K562 (cell line): ENCODE results near the gene GPR39. TPM values are rescaled to one million over a fixed set of nuclear protein-coding genes. Genes with fewer than 3 reads are reported as not detected.

Source experiments
- ATAC-seq: fragments of 200-7000 bp; cut with Tn5 transposase; 3 replicates; pipeline ENCODE4 v1.9.1; 2020; ENCODE audit warnings: moderate library complexity
- BruUV-seq: library from RNA; stranded (reverse); fragments of 400-500 nt; replicated peaks from 2 replicates; lab custom pipeline; 2021; lab: Mats Ljungman, UMichigan
- CTCF ChIA-PET: fragments of 300-600 bp; formaldehyde crosslinking; extraction: SDS; loops from one replicate; lab custom pipeline; 2021; ENCODE audit warnings: low intra/inter-chr PET ratio; lab: Yijun Ruan, JAX
- POLR2A ChIA-PET: fragments of 300-600, 350-650 bp; sonication (Branson Sonifier 250); formaldehyde crosslinking; extraction: SDS; loops from one replicate; lab custom pipeline; 2021; ENCODE audit warnings: antibody characterized with exemption, inconsistent platforms; lab: Yijun Ruan, JAX
- DNase-seq, 4 experiments: peaks; one replicate each; pipeline versions ENCODE4 v3.0.0 to v3.0.0-alpha.2; 2011 to 2018; ENCODE audit warnings: low spot score in 3 of 4, mixed read lengths in 3 of 4; ENCODE audit errors: extremely low read depth in 1 of 4
- FAIRE-seq: peaks from 2 replicates; lab custom pipeline; 2011; peaks lifted over from hg19 to GRCh38; lab: Jason Lieb, UNC
- H2AFZ ChIP-seq: 2 replicates; pipeline ENCODE4 v1.6.0; 2011; ENCODE audit warnings: low read depth, low read length, control low read depth, inconsistent platforms
- H3K27ac ChIP-seq: fragments of 200-600 bp; 3 replicates; pipeline ENCODE4 v1.8.0; 2011; ENCODE audit warnings: low read depth, mild to moderate bottlenecking, control low read depth, inconsistent platforms, low read length, moderate library complexity, mixed read lengths; ENCODE audit errors: extremely low read depth
- H3K27me3 ChIP-seq, 2 experiments: fragments of 300-600 bp in 1 of 2; 2 replicates in 1 of 2; 3 replicates in 1 of 2; pipeline versions ENCODE4 v1.6.0 to v1.8.0; 2011; ENCODE audit warnings: inconsistent platforms in 2 of 2, low read length in 2 of 2, mild to moderate bottlenecking in 1 of 2, mixed read lengths in 1 of 2, moderate library complexity in 1 of 2; ENCODE audit not compliant: control insufficient read depth in 2 of 2, insufficient read depth in 2 of 2
- H3K36me3 ChIP-seq: fragments of 300-600 bp; 3 replicates; pipeline ENCODE4 v1.8.0; 2011; ENCODE audit warnings: mild to moderate bottlenecking, low read length, inconsistent platforms; ENCODE audit not compliant: control insufficient read depth, insufficient read depth
- H3K4me1 ChIP-seq, 2 experiments: fragments of 200-600 bp in 1 of 2; replicated peaks in 1 of 2; 2 replicates in 1 of 2; 3 replicates in 1 of 2; pipeline versions ENCODE4 v1.5.1 to v1.8.0; 2011; ENCODE audit warnings: inconsistent platforms in 2 of 2, low read length in 2 of 2, mild to moderate bottlenecking in 1 of 2, mixed read lengths in 1 of 2, moderate library complexity in 1 of 2; ENCODE audit not compliant: control insufficient read depth in 2 of 2, insufficient read depth in 2 of 2
- H3K4me2 ChIP-seq: 2 replicates; pipeline ENCODE4 v1.6.1; 2011; ENCODE audit warnings: low read length, control low read depth, inconsistent platforms, mixed read lengths; ENCODE audit not compliant: insufficient read depth
- H3K4me3 ChIP-seq: fragments of 200-600 bp; sonication (generic), shearing (Covaris generic); 2 replicates; pipeline ENCODE4 v1.5.1; 2016; ENCODE audit warnings: control low read depth, inconsistent platforms
- H3K79me2 ChIP-seq: fragments of 200-600 bp; 3 replicates; pipeline ENCODE4 v1.8.0; 2011; ENCODE audit warnings: low read length, inconsistent platforms; ENCODE audit not compliant: control insufficient read depth, insufficient read depth
- H3K9ac ChIP-seq, 2 experiments: 2 replicates each; pipeline versions ENCODE4 v1.6.0 to v1.6.1; 2011; ENCODE audit warnings: low read depth in 2 of 2, low read length in 2 of 2, control low read depth in 1 of 2, inconsistent platforms in 1 of 2, mild to moderate bottlenecking in 1 of 2, mixed read lengths in 1 of 2; ENCODE audit not compliant: insufficient read depth in 1 of 2
- H3K9me1 ChIP-seq: one replicate; pipeline ENCODE4 v1.6.0; 2011; ENCODE audit warnings: inconsistent platforms, mild to moderate bottlenecking, low read length, moderate library complexity; ENCODE audit not compliant: control insufficient read depth, insufficient read depth
- H3K9me3 ChIP-seq: replicated peaks from 2 replicates; pipeline ENCODE4 v1.5.1; 2011; ENCODE audit warnings: low read depth, low read length, inconsistent platforms; ENCODE audit not compliant: control insufficient read depth, insufficient read depth
- H4K20me1 ChIP-seq: replicated peaks from 2 replicates; pipeline ENCODE4 v1.6.1; 2011; ENCODE audit warnings: low read length, inconsistent platforms, mixed read lengths; ENCODE audit not compliant: control insufficient read depth, insufficient read depth
- CREB1 ChIP-seq, 2 experiments: sonication (generic) in 1 of 2; formaldehyde crosslinking in 1 of 2; IDR thresholded peaks; 2 replicates each; pipeline versions ENCODE4 v1.6.1 to v1.8.0; 2012 to 2022; ENCODE audit warnings: inconsistent platforms in 1 of 2, mild to moderate bottlenecking in 1 of 2, missing genetic modification reagents in 1 of 2, moderate library complexity in 1 of 2
- ELF4 ChIP-seq: fragments of 450-650 bp; formaldehyde crosslinking; IDR thresholded peaks from 2 replicates; pipeline ENCODE4 v1.4.0; 2022; ENCODE audit warnings: missing genetic modification characterization
- FOXM1 ChIP-seq, 2 experiments: fragments of 450-650 bp in 1 of 2; sonication (generic) in 1 of 2; formaldehyde crosslinking in 1 of 2; IDR thresholded peaks; 2 replicates each; pipeline versions ENCODE4 v1.6.1 to v1.9.0; 2017 to 2022; ENCODE audit warnings: low read depth in 2 of 2, mild to moderate bottlenecking in 2 of 2, missing genetic modification reagents in 1 of 2, moderate library complexity in 1 of 2
- GTF2E2 ChIP-seq: fragments of 200-800 bp; sonication (Bioruptor generic); IDR thresholded peaks from 2 replicates; pipeline ENCODE4 v1.6.1; 2016; ENCODE audit warnings: missing genetic modification characterization, missing compliant biosample characterization
- HDAC1 ChIP-seq, 2 experiments: fragments of 450-650 bp; IDR thresholded peaks; 2 replicates each; pipeline ENCODE4 v1.6.1; 2016 to 2017; ENCODE audit warnings: inconsistent platforms in 1 of 2, mild to moderate bottlenecking in 1 of 2, moderate library complexity in 1 of 2
- HMG20A ChIP-seq: fragments of 450-650 bp; formaldehyde crosslinking; conservative IDR thresholded peaks from 2 replicates; pipeline ENCODE4 v1.4.0; 2020; ENCODE audit warnings: mild to moderate bottlenecking, mixed read lengths
- RFX5 ChIP-seq: IDR thresholded peaks from 2 replicates; pipeline ENCODE4 v1.6.1; 2011; ENCODE audit warnings: low read depth, mild to moderate bottlenecking, improper control_type of control experiment, low read length
- SIX5 ChIP-seq, 2 experiments: IDR thresholded peaks; 2 replicates each; pipeline ENCODE4 v1.6.1; 2011; ENCODE audit warnings: low read length in 2 of 2, borderline replicate concordance in 1 of 2, low read depth in 1 of 2, mild to moderate bottlenecking in 1 of 2, moderate library complexity in 1 of 2; ENCODE audit not compliant: insufficient read depth in 1 of 2
- SMARCA4 ChIP-seq: fragments of 450-650 bp; IDR thresholded peaks from 2 replicates; pipeline ENCODE4 v1.6.1; 2016
- SMARCC2 ChIP-seq: fragments of 450-650 bp; IDR thresholded peaks from 2 replicates; pipeline ENCODE4 v1.6.1; 2017; ENCODE audit warnings: antibody characterized with exemption, moderate library complexity, mild to moderate bottlenecking, low read depth
- SNRNP70 ChIP-seq: fragments of 200-400 bp; formaldehyde crosslinking; optimal IDR thresholded peaks from 2 replicates; pipeline ENCODE3; 2017; ENCODE audit warnings: low read depth, low read length
- SP1 ChIP-seq: sonication (generic); formaldehyde crosslinking; IDR thresholded peaks from 2 replicates; pipeline ENCODE4 v1.8.1; 2022; ENCODE audit warnings: mild to moderate bottlenecking, missing genetic modification reagents
- TEAD1 ChIP-seq, 2 experiments: fragments of 450-650 bp in 1 of 2; sonication (generic) in 1 of 2; formaldehyde crosslinking; IDR thresholded peaks; 2 replicates each; pipeline versions ENCODE4 v1.4.0 to v1.8.0; 2020 to 2022; ENCODE audit warnings: mild to moderate bottlenecking in 2 of 2, missing genetic modification reagents in 1 of 2
- TFAM ChIP-seq: fragments of 250-450 bp; sonication (Bioruptor Pico); conservative IDR thresholded peaks from 2 replicates; pipeline ENCODE4 v1.5.0; 2021; ENCODE audit warnings: mild to moderate bottlenecking, moderate library complexity
- ZFX ChIP-seq: sonication (generic); formaldehyde crosslinking; IDR thresholded peaks from 2 replicates; pipeline ENCODE4 v1.8.0; 2022; ENCODE audit warnings: mild to moderate bottlenecking, missing genetic modification reagents, moderate library complexity
- ZNF184 ChIP-seq: sonication (generic); formaldehyde crosslinking; IDR thresholded peaks from 2 replicates; pipeline ENCODE4 v1.5.0; 2020; ENCODE audit warnings: missing genetic modification reagents
- WGBS: fragments of 100-300 bp; shearing (Covaris generic); methylation state at CpG from one replicate; pipeline ENCODE4 v1.1.6; 2016; ENCODE audit warnings: low coverage, mixed read lengths; ENCODE audit not compliant: insufficient coverage; ENCODE audit errors: missing lambda C conversion rate; 5-methylcytosine and 5-hydroxymethylcytosine counted together
- in situ Hi-C: fragments of 300-500 bp; cut with MboI; formaldehyde crosslinking; loops from 4 replicates; pipeline ENCODE4 v1.15.0; 2018; ENCODE audit warnings: inconsistent platforms, mixed read lengths
- intact Hi-C: fragments of 100-400 bp; cut with micrococcal nuclease; formaldehyde crosslinking; loops from 2 replicates; pipeline ENCODE4 v1.14.2; 2022
- polyA plus RNA-seq, 8 experiments: library from polyadenylated mRNA; depleted of rRNA in 4 of 8; stranded (reverse) in 5 of 8; unstranded in 3 of 8; fragments of >200 nt; fragmentation: Nextera tagmentation in 2 of 8; fragmentation: Illumina TruSeq in 1 of 8; extraction: Ambion mirVana in 2 of 8; extraction: Trizol in 1 of 8; gene quantifications; 2 replicates each; pipeline versions ENCODE4 v1.2.1 to v1.2.3, GENCODE V29; 2011 to 2014; ENCODE audit warnings: inconsistent platforms in 1 of 8, missing spikeins in 1 of 8
- total RNA-seq, 7 experiments: library from RNA; depleted of rRNA in 6 of 7; stranded (reverse); fragments of >200 nt in 6 of 7; fragmentation: Illumina TruSeq in 2 of 7; extraction: Trizol in 2 of 7; gene quantifications; 2 replicates each; pipeline versions ENCODE4 v1.2.1 to v1.2.3, GENCODE V29; 2011 to 2021; ENCODE audit warnings: low replicate concordance in 1 of 7
- TF ChIP-seq, protein P1 (sequence below), 2 experiments: fragments of 450-650 bp; IDR thresholded peaks; 2 replicates each; pipeline ENCODE4 v1.6.1; 2016
- TF ChIP-seq, protein P2 (sequence below), 3 experiments: fragments of 200-800 bp in 1 of 3; sonication (Bioruptor generic) in 1 of 3; sonication (generic) in 1 of 3; formaldehyde crosslinking in 1 of 3; IDR thresholded peaks; 2 replicates each; pipeline versions ENCODE4 v1.6.1 to v1.8.0; 2016 to 2022; ENCODE audit warnings: mild to moderate bottlenecking in 2 of 3, missing compliant biosample characterization in 2 of 3, missing genetic modification characterization in 2 of 3, missing genetic modification reagents in 1 of 3
- TF ChIP-seq, protein P3 (sequence below): fragments of 250-450 bp; sonication (Bioruptor Pico); IDR thresholded peaks from 2 replicates; pipeline ENCODE4 v1.8.0; 2022; ENCODE audit warnings: moderate library complexity, mild to moderate bottlenecking, inconsistent platforms
- TF ChIP-seq, protein P4 (sequence below): sonication (generic); IDR thresholded peaks from 2 replicates; pipeline ENCODE4 v1.6.1; 2016

Gene GPR39
- total and polyA plus RNA-seq, 9 of the 15 experiments (the other 6 are each of a cell fraction or from before 2014, with no cell fraction given) = 0.04 TPM; not detected in 8

DNA sequence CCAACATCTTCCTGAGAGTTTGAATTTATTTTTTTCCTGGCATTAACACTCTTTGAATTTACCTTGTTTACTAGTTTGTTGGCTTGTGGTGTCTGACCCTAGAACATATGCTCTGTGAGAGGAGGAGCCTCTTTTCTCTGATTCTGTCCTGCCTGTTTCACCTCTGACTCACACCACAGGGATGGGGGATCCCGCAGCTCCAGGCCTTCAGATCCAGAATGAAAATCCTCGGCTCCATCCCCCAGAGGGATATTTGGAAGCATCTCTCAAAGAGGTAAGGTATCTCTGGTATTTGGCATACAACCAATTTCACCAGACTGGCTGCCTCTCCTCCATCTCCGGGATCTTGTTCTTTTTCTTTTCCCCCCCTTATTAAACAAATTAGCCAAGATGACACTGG lies 104.7 kb downstream of the GPR39 start:
- no TSS peak for BruUV-seq
- Histone ChIP-seq H3K9ac (no peak overlapping the region), H3K27me3 (no peaks in the 10 kb centered on the region), H4K20me1 (no peaks in the 10 kb centered on the region), H3K9me3 (no peaks in the 10 kb centered on the region), H3K4me3 (no peak overlapping the region), H3K27ac (no peak overlapping the region), H3K4me1 (no peaks in the 10 kb centered on the region), H3K4me2 (no peak overlapping the region), H3K9me1 (no peaks in the 10 kb centered on the region), H3K79me2 (no peaks in the 10 kb centered on the region), H3K36me3 (no peaks in the 10 kb centered on the region), H2AFZ (no peak overlapping the region)
- DNase-seq (no peak), ATAC-seq (no peak), FAIRE-seq (no peak)
- WGBS = 0% methylated on average over 3 of the region's 3 CpGs
- intact Hi-C loops (no loop called here), in situ Hi-C loops (no loop called here)
- TF ChIP-seq TEAD1 (CRISPR knock-in tag; IDR thresholded peaks at IDR 0.05) (no peak), CREB1 (IDR thresholded peaks at IDR 0.05) (no peak), CREB1 (CRISPR knock-in tag; IDR thresholded peaks at IDR 0.05) (no peak), SMARCA4 (no peak), ZNF184 (CRISPR knock-in tag) (no peak), TFAM (CRISPR knock-in tag) (no peak), ELF4 (CRISPR knock-in tag) (no peak), GTF2E2 (tag) (no peak), ZFX (CRISPR knock-in tag) (no peak), HMG20A (CRISPR knock-in tag) (no peak), RFX5 (no peak), SNRNP70 (no peak), SP1 (CRISPR knock-in tag) (no peak), SMARCC2 (no peak), FOXM1 (IDR thresholded peaks at IDR 0.05; ENCODE audit: low read depth) (no peak), FOXM1 (CRISPR knock-in tag; IDR thresholded peaks at IDR 0.05; ENCODE audit: low read depth) (no peak), HDAC1 (IDR thresholded peaks at IDR 0.05) (no peak), SIX5 (IDR thresholded peaks at IDR 0.05; ENCODE audit: borderline replicate concordance in 1 of 2, insufficient read depth in 1 of 2, low read depth in 1 of 2, low read length in 2 of 2) (no peak)
- TF ChIP-seq, protein P1, sequence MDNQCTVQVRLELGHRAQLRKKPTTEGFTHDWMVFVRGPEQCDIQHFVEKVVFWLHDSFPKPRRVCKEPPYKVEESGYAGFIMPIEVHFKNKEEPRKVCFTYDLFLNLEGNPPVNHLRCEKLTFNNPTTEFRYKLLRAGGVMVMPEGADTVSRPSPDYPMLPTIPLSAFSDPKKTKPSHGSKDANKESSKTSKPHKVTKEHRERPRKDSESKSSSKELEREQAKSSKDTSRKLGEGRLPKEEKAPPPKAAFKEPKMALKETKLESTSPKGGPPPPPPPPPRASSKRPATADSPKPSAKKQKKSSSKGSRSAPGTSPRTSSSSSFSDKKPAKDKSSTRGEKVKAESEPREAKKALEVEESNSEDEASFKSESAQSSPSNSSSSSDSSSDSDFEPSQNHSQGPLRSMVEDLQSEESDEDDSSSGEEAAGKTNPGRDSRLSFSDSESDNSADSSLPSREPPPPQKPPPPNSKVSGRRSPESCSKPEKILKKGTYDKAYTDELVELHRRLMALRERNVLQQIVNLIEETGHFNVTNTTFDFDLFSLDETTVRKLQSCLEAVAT (IDR thresholded peaks at IDR 0.05) = no peak
- TF ChIP-seq, protein P2, sequence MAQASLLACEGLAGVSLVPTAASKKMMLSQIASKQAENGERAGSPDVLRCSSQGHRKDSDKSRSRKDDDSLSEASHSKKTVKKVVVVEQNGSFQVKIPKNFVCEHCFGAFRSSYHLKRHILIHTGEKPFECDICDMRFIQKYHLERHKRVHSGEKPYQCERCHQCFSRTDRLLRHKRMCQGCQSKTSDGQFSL (CRISPR knock-in tag; IDR thresholded peaks at IDR 0.05) = no peak
- TF ChIP-seq, protein P2 (tag; IDR thresholded peaks at IDR 0.05) = no peak
- TF ChIP-seq, protein P3, sequence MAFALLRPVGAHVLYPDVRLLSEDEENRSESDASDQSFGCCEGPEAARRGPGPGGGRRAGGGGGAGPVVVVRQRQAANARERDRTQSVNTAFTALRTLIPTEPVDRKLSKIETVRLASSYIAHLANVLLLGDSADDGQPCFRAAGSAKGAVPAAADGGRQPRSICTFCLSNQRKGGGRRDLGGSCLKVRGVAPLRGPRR (CRISPR knock-in tag) = no peak
- TF ChIP-seq, protein P4, sequence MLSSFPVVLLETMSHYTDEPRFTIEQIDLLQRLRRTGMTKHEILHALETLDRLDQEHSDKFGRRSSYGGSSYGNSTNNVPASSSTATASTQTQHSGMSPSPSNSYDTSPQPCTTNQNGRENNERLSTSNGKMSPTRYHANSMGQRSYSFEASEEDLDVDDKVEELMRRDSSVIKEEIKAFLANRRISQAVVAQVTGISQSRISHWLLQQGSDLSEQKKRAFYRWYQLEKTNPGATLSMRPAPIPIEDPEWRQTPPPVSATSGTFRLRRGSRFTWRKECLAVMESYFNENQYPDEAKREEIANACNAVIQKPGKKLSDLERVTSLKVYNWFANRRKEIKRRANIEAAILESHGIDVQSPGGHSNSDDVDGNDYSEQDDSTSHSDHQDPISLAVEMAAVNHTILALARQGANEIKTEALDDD = no peak
- POLR2A ChIA-PET = no interaction called here
- CTCF ChIA-PET = no interaction called here
